IPS-15b (cell line): ENCODE data around the gene STK32C.

Experiments used
- H3K27me3 ChIP-seq: one replicate; pipeline ENCODE4 v1.6.1; 2013; ENCODE audit warnings: low read length; ENCODE audit not compliant: control insufficient read depth, insufficient read depth
- H3K36me3 ChIP-seq: one replicate; pipeline ENCODE4 v1.6.1; 2013; ENCODE audit warnings: low read length; ENCODE audit not compliant: control insufficient read depth, insufficient read depth
- H3K4me1 ChIP-seq: one replicate; pipeline ENCODE4 v1.6.1; 2013; ENCODE audit warnings: mild to moderate bottlenecking, low read length; ENCODE audit not compliant: control insufficient read depth, insufficient read depth
- H3K4me3 ChIP-seq: one replicate; pipeline ENCODE4 v1.5.1; 2013; ENCODE audit warnings: low read depth, low read length
- H3K9ac ChIP-seq: one replicate; pipeline ENCODE4 v1.6.1; 2013; ENCODE audit warnings: low read depth, mild to moderate bottlenecking, low read length
- H3K9me3 ChIP-seq: one replicate; pipeline ENCODE4 v1.6.1; 2013; ENCODE audit warnings: mild to moderate bottlenecking, low read length; ENCODE audit not compliant: control insufficient read depth, insufficient read depth

The STK32C gene

DNA sequence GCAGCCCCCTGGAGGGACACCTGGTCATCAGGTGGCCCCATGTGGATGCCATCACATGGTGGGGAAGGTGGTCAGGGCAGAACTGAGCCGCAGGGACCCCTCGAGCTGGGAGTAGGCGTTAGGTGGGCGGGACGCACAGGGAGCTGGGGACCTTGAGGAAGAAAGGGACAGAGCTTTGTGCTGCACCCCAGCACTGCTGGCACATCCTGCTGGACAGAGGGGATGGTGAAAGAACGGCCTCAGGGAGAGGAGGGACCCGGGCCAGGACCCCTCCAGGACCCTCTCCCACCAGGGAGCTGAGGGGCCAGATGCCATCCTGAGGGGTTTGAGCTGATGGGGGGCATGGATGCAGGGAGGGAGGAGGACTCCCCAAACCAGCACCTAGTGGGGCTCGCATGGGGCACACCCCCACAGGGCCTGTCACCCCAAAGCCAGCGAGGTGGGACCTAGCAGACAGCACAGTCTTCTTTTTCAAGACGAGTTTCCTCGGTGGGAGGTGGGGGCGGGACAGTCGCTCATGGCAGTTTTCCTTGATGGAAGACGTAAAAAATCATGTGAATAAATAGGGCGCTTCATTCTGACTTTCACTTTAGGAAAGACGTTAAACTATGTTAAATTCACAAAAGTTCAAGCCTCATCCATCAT is 43.3 kb downstream of the STK32C start:
- no peaks in the 10 kb centered on the region for H3K9me3 ChIP-seq
- no peak overlapping the region for H3K9ac ChIP-seq
- H3K4me3 ChIP-seq = no peak overlapping the region
- no peaks in the 10 kb centered on the region for H3K27me3 ChIP-seq
- H3K36me3 ChIP-seq = no peaks in the 10 kb centered on the region
- H3K4me1 ChIP-seq = no peaks in the 10 kb centered on the region

DNA sequence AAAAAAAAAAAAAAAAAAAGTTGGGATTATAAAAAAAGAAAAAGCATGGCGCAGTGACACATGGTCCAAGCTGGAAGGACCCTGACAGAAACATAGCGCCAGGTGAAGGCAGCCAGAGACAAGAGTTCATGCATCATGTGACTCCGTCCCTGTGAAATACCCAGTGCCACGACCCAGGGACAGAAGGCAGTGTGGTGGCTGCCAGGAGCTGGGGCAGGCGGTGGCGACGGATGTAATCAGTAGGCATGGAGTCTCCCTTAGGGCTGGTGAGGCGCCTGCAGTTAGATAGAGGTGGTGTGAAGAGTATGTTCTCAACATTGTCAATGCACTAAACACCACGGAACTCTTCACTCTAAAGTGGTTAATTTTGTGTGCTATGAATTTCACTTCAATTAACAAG is 43.9 kb downstream of the STK32C start:
- H3K4me3 ChIP-seq = no peak overlapping the region
- no peaks in the 10 kb centered on the region for H3K4me1 ChIP-seq
- H3K36me3 ChIP-seq = no peaks in the 10 kb centered on the region
- H3K27me3 ChIP-seq = no peaks in the 10 kb centered on the region
- H3K9ac ChIP-seq = no peak overlapping the region
- H3K9me3 ChIP-seq = no peaks in the 10 kb centered on the region

DNA sequence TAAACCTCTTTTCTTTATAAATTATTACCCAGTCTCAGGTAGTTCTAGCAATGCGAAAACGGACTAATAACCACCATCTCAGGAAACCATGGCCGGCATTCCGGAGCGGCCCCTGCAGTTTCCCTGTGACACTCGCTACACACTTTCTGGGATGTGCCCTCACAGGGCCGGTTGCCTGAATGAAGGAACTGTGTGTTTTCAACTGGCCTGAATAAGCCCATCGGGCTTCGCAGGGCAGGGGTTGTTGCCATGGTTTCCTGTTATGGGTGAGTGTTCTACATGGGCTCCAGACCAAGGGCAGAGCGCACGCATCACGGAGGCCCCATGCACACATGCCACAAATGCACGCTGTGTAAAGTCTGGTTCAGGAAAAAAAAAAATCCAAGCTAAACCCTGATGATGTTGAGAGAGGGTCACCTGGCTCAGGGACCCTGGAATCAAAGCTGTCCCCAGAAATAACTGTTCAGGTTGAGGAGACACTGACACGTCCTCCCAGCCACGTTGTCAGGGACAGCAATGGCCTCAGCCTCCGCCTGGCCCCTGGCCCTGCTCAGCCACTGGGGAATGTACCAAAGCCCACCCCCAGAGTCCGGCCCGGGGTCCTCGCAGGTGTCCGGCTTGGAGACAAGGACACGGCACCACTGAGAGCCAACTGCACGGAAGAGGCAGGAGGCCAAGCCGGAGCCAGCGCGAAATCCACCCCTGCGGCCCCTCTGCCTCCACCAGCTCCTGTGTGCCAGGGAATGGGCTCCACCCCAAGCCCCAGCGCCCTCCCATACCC is 47.9 kb downstream of the STK32C start:
- Histone ChIP-seq H3K27me3 (no peaks in the 10 kb centered on the region), H3K36me3 (no peaks in the 10 kb centered on the region), H3K9ac (no peak overlapping the region), H3K4me3 (no peak overlapping the region), H3K4me1 (no peaks in the 10 kb centered on the region), H3K9me3 (no peaks in the 10 kb centered on the region)

DNA sequence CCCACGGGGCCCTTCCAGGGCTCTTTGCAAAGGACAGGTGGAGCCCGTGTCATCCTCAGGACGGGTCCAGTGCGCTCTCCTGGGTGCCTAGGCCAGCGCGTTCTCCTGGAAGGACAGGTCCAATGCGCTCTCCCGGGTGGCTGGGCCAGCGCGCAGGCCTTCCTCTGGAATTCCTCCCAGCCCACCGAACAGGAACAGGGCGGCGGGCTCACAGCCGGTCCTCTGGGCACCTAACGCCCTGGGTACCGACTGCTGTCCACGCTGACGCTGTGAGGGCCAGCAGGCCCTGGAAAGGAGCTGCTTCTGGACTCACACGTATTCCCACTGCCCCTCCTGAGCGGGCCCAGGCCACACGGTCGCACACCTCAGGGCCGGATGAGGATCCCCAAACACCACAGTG is 49.3 kb downstream of the STK32C start:
- no peaks in the 10 kb centered on the region for H3K9me3 ChIP-seq
- H3K9ac ChIP-seq = no peak overlapping the region

DNA sequence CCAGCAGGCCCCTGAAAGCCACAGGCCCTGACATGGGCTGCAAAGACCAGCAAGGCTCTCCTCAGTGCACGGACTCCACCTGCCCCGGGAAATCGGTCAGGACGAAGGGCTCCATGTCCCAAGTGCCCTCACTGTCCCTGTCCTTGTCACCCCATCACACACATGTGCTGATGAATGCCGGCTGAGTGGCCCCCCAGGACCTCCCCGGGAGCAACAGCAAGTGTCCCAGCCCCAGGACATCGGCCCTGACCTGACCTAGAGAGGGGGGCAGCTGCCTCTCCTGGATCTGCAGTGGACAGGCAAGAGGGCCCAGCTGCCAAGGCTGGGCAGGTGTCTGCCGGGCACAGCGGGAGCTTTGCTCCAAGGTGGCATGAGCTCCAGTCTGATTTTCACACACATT is 49.8 kb downstream of the STK32C start:
- no peaks in the 10 kb centered on the region for H3K36me3 ChIP-seq
- peaks cover 1% of the 10 kb centered on the region for H3K4me1 ChIP-seq
- H3K9ac ChIP-seq = no peak overlapping the region
- no peaks in the 10 kb centered on the region for H3K27me3 ChIP-seq
- H3K9me3 ChIP-seq = no peaks in the 10 kb centered on the region
- H3K4me3 ChIP-seq = no peak overlapping the region

More for the DNA sequence above, 49.3 kb downstream of the STK32C start:
- no peaks in the 10 kb centered on the region for H3K36me3 ChIP-seq
- H3K4me1 ChIP-seq = no peaks in the 10 kb centered on the region
- no peak overlapping the region for H3K4me3 ChIP-seq
- H3K27me3 ChIP-seq = no peaks in the 10 kb centered on the region

DNA sequence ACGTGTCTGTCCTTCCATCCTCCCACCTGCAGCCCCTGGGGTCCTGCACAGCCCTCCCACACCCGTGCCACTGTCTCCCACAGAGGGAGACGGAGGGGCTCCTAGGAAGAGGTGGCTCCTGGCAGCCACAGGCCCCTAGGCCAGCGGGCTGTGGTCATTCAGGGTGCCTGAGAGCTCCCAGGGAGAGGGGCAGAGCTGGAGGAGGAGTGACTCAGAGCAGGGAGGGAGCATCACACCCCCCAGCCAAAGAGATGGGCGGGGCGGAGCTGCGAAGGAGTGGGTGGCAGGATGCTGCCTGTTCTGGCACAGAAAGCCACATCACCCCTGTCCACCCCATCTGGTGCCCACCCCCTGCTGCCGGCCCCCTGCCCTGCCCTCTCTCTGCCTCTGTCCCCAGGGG is 50.5 kb downstream of the STK32C start:
- H3K4me3 ChIP-seq = no peak overlapping the region
- H3K27me3 ChIP-seq = no peaks in the 10 kb centered on the region
- no peaks in the 10 kb centered on the region for H3K9me3 ChIP-seq
- H3K36me3 ChIP-seq = no peaks in the 10 kb centered on the region
- peaks cover 2% of the 10 kb centered on the region for H3K4me1 ChIP-seq
- H3K9ac ChIP-seq = no peak overlapping the region

DNA sequence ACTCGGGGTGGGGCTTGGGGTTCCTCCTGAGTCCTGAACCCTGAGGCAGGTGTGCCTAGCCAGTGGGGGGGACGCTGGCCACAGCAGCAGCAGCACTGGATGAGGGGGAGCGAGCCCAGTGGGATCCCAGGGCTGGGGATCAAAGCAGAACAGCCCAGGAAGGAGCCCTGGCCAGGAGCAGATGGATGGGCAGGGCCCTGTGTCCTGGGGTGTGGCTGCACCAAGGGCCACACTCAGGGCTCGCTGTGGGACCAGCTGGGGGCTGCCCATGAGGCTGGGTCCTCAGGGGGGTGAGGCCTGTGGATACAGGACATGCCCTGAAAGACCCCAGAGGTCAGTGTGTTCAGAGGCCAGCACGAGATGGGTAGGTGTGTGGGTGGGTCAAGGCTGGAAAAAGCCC is 50.9 kb downstream of the STK32C start:
- no peak overlapping the region for H3K9ac ChIP-seq
- H3K4me3 ChIP-seq = no peak overlapping the region
- no peaks in the 10 kb centered on the region for H3K36me3 ChIP-seq
- no peaks in the 10 kb centered on the region for H3K9me3 ChIP-seq
- H3K4me1 ChIP-seq = peaks cover 2% of the 10 kb centered on the region
- H3K27me3 ChIP-seq = no peaks in the 10 kb centered on the region

DNA sequence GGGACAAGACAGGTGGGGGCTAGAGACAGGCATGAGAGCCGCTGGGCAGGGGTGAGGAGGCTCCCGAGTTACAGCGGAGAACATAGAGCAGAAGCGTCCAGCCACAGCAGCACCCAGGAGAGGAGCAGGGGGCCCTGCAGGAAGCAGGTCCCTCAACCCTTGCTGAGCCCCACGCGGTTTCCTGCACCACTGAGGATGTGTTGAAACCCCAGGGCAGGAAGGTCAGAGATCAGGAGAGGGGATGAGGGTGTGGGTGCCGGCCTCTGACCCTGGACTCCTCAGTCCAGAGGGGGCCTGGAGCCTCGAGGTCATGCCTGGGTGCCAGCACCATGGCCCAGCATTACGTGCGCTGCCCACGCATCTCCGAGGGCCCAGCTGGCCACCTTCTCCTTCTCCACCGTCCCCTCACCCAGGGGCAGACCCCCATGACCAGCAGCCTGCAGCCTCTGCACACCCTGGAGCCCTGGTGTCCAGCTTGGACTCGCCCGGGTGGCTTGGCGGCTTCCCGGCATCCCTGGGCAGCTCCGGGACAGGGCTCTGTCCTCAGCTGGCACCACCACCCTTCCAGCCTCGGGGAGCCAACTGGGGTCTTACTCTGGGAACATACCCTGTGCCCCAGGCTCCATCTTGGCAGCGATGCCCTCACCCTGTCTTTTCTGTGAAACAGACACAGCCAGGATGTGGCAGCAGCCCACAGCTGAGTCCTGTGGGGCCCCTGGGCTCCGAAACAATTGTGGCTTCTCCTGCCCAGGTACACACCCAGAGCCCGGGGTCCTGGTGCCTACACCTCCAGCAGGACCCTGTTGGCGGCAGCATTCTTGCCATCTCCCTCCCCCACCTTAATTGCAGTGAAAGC is 52.0 kb downstream of the STK32C start:
- Histone ChIP-seq H3K36me3 (no peaks in the 10 kb centered on the region), H3K9me3 (no peaks in the 10 kb centered on the region), H3K4me1 (peaks cover 2% of the 10 kb centered on the region), H3K27me3 (no peaks in the 10 kb centered on the region), H3K9ac (no peak overlapping the region), H3K4me3 (no peak overlapping the region)

DNA sequence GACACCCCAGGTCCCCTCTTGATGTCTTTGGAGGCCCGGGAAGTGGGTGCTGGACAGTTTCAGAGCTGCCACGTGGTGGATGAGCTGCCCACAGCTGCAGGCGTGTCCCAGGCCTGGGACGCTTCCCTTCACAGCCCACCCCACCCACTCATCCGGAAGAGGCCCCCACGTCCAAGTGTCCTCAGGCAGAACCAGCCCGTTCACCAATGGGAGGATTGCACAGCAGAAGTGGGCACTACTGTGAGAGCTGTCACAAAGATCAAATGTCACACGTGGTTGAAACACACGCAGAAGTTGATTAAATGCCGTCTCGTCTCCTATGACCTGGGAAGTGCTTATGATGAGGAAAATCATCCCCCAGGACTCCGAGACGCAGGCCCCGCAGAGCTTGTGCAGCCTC is 52.9 kb downstream of the STK32C start:
- Histone ChIP-seq H3K9me3 (no peaks in the 10 kb centered on the region), H3K27me3 (no peaks in the 10 kb centered on the region), H3K4me3 (no peak overlapping the region), H3K4me1 (peaks cover 2% of the 10 kb centered on the region), H3K36me3 (no peaks in the 10 kb centered on the region), H3K9ac (no peak overlapping the region)

DNA sequence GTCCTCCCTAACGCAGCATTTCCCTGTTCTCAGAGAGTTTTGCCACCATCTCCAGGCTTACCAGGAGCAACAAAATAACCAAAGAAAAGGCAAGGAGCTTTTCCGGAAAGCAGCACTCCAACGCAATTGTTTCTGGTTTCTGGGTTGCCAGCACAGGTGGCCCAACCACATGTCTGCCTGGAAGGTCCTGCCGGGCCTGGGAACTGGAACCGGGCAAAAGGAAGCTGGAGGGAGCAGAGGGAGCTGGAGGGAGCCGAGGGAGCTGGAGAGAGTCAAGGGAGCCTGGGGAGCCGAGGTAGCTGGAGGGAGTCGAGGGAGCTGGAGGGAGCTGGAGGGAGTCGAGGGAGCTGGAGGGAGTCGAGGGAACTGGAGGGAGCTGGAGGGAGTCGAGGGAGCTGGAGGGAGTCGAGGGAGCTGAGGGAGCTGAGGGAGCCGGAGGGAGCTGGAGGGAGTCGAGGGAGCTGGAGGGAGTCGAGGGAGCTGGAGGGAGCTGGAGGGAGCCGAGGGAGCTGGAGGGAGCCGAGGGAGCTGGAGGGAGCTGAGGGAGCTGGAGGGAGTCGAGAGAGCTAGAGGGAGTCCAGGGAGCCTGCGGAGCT is 54.6 kb downstream of the STK32C start:
- H3K4me1 ChIP-seq = peaks cover 2% of the 10 kb centered on the region
- H3K27me3 ChIP-seq = no peaks in the 10 kb centered on the region
- H3K36me3 ChIP-seq = no peaks in the 10 kb centered on the region
- peak overlapping the region; percentile 4 for H3K4me3 ChIP-seq
- no peaks in the 10 kb centered on the region for H3K9me3 ChIP-seq
- H3K9ac ChIP-seq = no peak overlapping the region

DNA sequence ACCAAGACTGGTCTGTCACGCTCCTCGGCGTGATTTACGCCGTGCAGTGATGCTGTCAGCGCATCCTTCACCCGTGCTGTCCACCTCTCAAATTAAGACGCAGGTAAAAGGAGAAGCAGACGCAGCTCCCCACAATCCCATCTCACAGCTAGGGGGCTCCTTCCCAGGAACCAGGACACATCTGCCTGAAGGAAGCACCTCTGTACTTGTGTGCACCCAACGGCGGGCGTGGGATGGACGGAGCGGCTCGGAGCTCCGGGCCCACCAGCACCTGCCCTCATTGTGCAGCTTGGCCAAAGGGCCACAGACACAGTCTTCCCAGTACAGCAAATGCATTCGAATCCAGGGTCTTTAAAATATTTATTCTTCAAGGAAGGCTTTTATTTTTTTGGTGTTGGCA is 55.3 kb downstream of the STK32C start:
- H3K9me3 ChIP-seq = no peaks in the 10 kb centered on the region
- no peak overlapping the region for H3K4me3 ChIP-seq
- H3K27me3 ChIP-seq = no peaks in the 10 kb centered on the region
- no peaks in the 10 kb centered on the region for H3K36me3 ChIP-seq
- peaks cover 2% of the 10 kb centered on the region for H3K4me1 ChIP-seq
- H3K9ac ChIP-seq = no peak overlapping the region
